IPS-15b (cell line): ENCODE measurements around the gene SCN9A.

Experiments
- H3K27me3 ChIP-seq: one replicate; pipeline ENCODE4 v1.6.1; 2013; ENCODE audit warnings: low read length; ENCODE audit not compliant: control insufficient read depth, insufficient read depth
- H3K36me3 ChIP-seq: one replicate; pipeline ENCODE4 v1.6.1; 2013; ENCODE audit warnings: low read length; ENCODE audit not compliant: control insufficient read depth, insufficient read depth
- H3K4me1 ChIP-seq: one replicate; pipeline ENCODE4 v1.6.1; 2013; ENCODE audit warnings: mild to moderate bottlenecking, low read length; ENCODE audit not compliant: control insufficient read depth, insufficient read depth
- H3K4me3 ChIP-seq: one replicate; pipeline ENCODE4 v1.5.1; 2013; ENCODE audit warnings: low read depth, low read length
- H3K9ac ChIP-seq: one replicate; pipeline ENCODE4 v1.6.1; 2013; ENCODE audit warnings: low read depth, mild to moderate bottlenecking, low read length
- H3K9me3 ChIP-seq: one replicate; pipeline ENCODE4 v1.6.1; 2013; ENCODE audit warnings: mild to moderate bottlenecking, low read length; ENCODE audit not compliant: control insufficient read depth, insufficient read depth

The SCN9A gene

DNA sequence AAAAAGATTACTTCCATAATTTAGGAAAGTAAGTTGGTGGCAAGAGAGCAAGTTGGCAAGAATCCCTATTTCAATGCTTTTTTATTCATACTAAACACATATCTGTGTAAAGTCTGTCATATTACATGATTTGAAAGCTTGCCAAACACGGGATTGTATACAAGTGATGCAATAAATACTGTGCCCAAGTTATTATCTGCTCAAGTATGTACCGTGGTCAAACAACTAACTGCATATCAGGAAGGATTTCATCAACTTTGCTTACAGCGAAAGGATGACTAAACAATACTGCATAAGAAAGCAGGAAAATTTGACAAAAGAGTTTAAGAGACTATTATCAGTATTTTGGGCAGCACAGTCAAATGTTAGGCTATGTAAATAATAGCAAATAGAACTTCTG lies 178.3 kb downstream of the SCN9A start:
- Histone ChIP-seq H3K9ac (no peak overlapping the region), H3K9me3 (no peaks in the 10 kb centered on the region), H3K4me1 (no peaks in the 10 kb centered on the region), H3K27me3 (no peaks in the 10 kb centered on the region), H3K4me3 (no peak overlapping the region), H3K36me3 (no peaks in the 10 kb centered on the region)

DNA sequence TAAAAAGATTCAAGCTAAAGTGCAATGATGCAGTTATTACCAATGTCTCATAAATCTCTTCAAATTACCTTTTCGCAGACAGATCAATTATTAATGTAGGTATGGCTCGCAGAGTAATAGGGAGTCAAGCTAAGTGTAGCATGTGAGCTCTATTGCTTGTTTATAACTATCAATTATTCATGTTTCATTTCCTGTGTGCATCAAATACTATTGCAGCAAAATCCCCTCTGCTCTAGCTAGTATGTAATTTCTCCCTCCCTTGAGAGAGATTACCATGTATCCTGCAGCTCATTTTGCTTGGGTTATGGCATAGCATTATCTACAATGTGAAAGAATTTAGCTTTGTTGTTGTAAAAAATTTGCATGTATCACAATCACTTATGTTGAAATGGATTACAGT lies 182.3 kb downstream of the SCN9A start:
- Histone ChIP-seq H3K4me1 (no peaks in the 10 kb centered on the region), H3K36me3 (no peaks in the 10 kb centered on the region), H3K9ac (no peak overlapping the region), H3K4me3 (no peak overlapping the region), H3K27me3 (no peaks in the 10 kb centered on the region), H3K9me3 (no peaks in the 10 kb centered on the region)

DNA sequence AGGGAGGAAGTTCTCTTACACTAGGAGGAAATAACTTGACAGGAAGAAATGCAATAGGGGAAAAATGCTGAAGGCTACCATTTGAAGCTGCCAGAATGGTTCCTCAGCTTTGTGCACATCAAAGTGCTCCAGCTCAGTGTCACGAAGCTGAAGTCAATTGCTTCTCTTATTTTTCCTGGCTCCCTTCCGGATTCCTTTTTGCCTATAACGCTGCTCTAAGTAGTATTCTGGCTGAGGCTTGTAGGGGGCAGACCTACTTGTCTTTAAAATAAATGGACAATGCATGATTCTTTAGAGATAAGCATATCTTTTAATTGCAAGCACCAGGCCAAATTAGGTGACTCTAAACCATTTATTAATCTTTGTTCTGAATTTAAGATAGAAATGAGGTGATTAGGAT lies 187.7 kb downstream of the SCN9A start:
- Histone ChIP-seq H3K36me3 (no peaks in the 10 kb centered on the region), H3K9ac (no peak overlapping the region), H3K4me1 (peaks cover 4% of the 10 kb centered on the region), H3K9me3 (no peaks in the 10 kb centered on the region), H3K27me3 (no peaks in the 10 kb centered on the region), H3K4me3 (no peak overlapping the region)

DNA sequence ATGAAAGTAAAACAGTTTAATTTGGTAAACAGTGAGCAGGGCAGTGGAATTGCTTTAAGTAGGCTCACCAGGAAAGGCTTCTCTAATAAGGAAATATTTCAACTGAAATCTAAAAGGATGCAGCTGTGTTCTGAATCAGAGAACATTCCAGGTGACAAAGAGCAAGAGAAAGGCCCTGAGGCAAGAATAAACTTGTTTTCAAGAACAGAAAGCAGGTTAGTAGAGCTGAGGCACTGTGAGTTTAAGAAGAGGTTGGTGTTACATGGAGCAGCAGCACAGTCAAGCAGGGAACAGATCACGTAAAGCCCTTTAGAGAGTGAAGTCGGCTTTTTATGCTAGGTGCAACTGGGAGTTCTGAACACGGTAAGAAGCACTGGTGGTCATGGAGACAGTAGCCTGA lies 191.0 kb downstream of the SCN9A start:
- Histone ChIP-seq H3K27me3 (no peaks in the 10 kb centered on the region), H3K9me3 (no peaks in the 10 kb centered on the region), H3K4me1 (peaks cover 4% of the 10 kb centered on the region), H3K9ac (no peak overlapping the region), H3K4me3 (no peak overlapping the region), H3K36me3 (no peaks in the 10 kb centered on the region)

DNA sequence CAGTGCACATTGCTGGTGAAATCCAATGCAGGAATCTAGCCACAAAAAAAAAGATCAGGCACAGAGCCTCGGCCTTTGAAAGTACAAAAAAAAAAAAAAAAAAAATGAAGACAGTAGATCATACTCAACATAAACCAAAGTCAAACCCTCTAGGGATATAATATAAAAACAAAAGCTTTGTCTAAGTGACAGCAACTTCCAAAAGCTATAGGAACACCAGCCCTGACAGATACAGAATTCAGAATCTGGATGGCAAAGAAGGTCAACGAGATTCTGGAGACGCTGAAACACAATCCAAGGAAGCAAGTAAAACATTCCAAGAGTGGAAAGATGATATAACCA lies 194.0 kb downstream of the SCN9A start:
- H3K27me3 ChIP-seq: no peaks in the 10 kb centered on the region
- H3K36me3 ChIP-seq: no peaks in the 10 kb centered on the region
- no peak overlapping the region for H3K9ac ChIP-seq
- no peaks in the 10 kb centered on the region for H3K4me1 ChIP-seq
- H3K4me3 ChIP-seq: no peak overlapping the region
- H3K9me3 ChIP-seq: no peaks in the 10 kb centered on the region

DNA sequence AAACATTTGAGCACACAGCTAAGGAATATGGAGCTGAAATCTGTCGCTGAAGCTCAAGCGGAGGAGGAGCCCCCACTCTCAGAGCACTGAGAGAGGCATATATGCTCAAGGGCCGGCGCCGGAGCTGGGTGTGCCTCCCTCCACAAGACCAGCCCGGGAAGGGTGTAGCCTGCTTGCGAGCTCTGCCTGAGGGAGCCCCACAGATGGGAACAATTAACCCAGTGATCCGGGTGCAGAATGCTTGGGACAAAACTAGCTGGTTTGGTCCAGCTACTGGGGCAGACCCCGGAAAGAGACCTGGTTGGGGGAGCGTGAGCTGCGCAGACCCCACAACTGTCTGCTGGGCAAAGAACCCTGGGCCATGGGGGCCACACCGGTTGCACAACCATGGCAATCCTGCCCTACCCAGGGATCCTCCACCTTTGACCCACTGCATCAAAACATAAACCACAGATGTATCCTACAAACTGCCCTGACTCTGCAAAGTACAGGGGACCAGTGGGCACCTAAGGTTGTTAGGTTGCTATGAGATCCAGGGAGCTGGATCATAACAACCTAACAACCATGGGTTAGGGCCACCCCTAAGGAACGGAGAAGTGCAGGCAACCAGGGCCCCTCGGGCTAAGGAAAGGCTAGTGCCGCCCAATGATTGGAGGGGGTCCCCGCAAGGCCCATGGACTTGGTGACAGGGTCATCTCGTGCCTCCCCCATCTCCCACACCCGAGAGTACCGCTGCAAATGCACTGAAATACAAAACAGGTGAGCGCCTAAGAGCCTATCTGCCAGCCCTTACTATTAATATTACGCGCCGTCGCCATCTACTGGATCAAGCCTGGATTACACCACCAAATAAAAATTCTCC lies 194.6 kb downstream of the SCN9A start:
- Histone ChIP-seq H3K9ac (no peak overlapping the region), H3K36me3 (no peaks in the 10 kb centered on the region), H3K4me3 (peak overlapping the region; percentile 1), H3K9me3 (no peaks in the 10 kb centered on the region), H3K27me3 (no peaks in the 10 kb centered on the region), H3K4me1 (no peaks in the 10 kb centered on the region)

DNA sequence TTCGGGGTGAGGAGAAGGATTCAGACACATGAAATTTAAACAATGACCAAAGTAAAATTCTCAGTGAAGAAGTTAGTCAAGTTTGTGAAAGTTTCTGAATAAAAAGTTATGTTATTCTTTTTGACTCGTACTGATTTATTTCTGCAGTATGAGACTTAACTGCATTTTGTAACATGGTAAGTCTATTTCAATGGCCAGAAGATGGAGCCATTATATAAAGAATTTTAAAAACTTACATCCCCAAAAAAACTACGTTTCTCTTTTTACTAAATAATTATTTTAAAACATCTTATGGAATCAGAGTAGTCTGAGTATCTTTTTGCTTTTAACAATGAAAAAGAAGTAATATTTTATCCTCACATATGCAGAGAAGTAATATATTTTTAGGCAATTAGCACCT lies 196.5 kb downstream of the SCN9A start:
- no peaks in the 10 kb centered on the region for H3K27me3 ChIP-seq
- no peaks in the 10 kb centered on the region for H3K9me3 ChIP-seq
- H3K36me3 ChIP-seq: no peaks in the 10 kb centered on the region
- H3K4me1 ChIP-seq: no peaks in the 10 kb centered on the region
- no peak overlapping the region for H3K9ac ChIP-seq
- no peak overlapping the region for H3K4me3 ChIP-seq

DNA sequence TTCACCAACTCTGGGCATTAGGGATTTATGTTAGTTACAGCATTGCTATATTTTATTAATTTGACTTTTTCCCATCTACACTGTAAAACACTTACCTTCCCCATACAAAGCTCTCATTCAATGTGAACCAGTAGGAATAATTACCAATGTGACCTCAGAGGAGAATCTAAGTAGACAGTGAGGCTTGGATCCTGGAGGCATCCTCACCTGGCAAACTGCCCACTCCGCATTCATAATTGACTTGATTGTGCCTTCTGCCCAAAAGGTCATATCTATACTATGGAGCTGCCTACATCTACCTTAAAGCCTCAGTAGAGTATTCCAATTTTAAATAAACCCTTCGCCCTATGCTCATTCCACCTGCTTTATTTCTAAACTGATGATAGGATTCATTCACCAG lies 202.5 kb downstream of the SCN9A start:
- Histone ChIP-seq H3K36me3 (no peaks in the 10 kb centered on the region), H3K4me1 (no peaks in the 10 kb centered on the region), H3K27me3 (no peaks in the 10 kb centered on the region), H3K9me3 (no peaks in the 10 kb centered on the region), H3K9ac (no peak overlapping the region), H3K4me3 (no peak overlapping the region)

DNA sequence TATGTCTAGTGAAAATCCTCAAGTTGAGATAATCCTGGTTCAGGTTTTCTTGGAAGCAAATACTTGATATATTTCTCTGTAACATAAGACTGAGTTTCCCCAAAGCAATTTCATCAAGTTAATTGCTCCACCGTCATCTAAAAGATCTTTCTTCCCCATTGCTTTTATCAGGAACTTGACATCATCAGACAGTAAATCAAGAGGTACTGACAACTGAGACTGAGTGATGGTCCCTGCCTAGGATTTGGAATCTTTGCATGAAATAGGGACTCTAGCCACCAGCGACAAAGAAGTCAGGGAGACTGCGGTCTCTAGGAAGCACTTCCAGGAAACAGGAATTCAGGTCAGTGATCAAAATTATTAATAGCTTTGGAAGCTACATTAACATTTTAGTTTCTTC lies 204.5 kb downstream of the SCN9A start:
- Histone ChIP-seq H3K9ac (no peak overlapping the region), H3K36me3 (no peaks in the 10 kb centered on the region), H3K4me3 (no peak overlapping the region), H3K9me3 (no peaks in the 10 kb centered on the region), H3K27me3 (no peaks in the 10 kb centered on the region), H3K4me1 (no peaks in the 10 kb centered on the region)

DNA sequence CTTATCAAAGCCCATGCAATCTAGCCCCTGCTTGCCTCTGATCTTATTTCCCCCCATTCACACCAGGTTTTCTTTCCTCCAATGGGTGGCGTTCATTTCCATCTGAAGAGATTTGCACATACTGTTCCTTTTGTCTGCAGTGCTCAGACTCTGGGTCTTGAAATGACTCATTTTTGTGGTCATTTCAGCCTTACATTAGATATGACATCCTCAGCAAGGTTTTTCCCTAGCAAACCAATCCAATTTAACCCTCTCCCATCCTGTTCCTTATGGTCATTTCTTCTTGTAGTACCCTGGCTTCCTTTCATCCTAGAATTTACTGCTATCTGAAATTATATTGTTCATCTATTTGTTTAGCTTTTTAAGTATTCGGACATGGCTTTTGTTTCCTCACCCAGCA lies 205.4 kb downstream of the SCN9A start:
- Histone ChIP-seq H3K9me3 (no peaks in the 10 kb centered on the region), H3K27me3 (no peaks in the 10 kb centered on the region), H3K9ac (no peak overlapping the region), H3K4me1 (no peaks in the 10 kb centered on the region), H3K36me3 (no peaks in the 10 kb centered on the region), H3K4me3 (no peak overlapping the region)

DNA sequence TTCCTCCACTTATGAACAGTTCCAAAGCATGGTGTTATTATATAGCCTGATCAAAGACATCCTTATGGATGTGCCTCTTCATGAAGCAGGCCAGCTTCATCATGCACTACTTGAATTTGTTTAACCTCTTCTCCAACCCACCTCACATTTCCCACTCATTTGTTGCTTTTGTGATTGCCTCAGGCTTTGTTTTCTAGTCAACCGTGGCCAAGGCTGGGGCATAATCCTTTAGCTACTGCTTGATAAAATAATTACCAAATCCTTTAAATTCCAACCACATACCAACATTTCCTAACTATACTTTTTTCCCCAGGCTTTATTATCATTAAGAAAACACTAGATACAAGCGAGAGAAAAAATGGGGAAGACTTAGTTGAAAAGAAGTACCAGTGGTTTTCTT lies 208.3 kb downstream of the SCN9A start:
- H3K4me1 ChIP-seq: no peaks in the 10 kb centered on the region
- no peaks in the 10 kb centered on the region for H3K36me3 ChIP-seq
- H3K27me3 ChIP-seq: no peaks in the 10 kb centered on the region
- no peaks in the 10 kb centered on the region for H3K9me3 ChIP-seq
- no peak overlapping the region for H3K9ac ChIP-seq
- H3K4me3 ChIP-seq: no peak overlapping the region

DNA sequence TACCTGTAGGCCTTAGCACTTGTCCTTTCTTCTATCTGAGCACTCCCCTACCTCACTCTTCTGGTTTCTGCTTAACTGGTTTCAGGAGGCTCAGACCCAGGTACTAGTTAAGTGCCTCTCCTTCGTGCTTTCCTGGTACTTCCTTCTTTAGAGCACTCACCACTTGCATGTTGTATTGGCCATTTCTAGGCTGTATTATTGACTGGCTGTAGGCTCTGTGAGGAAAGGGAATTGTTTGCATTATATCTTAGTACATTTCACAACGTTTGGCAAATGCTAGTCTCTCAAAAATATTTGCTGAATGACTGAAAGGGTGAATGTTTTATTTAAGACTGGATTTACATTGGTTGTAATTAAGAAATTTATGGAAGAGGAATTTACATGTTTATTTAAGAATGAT lies 212.0 kb downstream of the SCN9A start:
- Histone ChIP-seq H3K36me3 (no peaks in the 10 kb centered on the region), H3K27me3 (no peaks in the 10 kb centered on the region), H3K9me3 (no peaks in the 10 kb centered on the region), H3K4me3 (no peak overlapping the region), H3K9ac (no peak overlapping the region), H3K4me1 (no peaks in the 10 kb centered on the region)
